GM19438 (cell line): ENCODE measurements around the gene FABP6.

Experiments used
- ATAC-seq: cut with Tn5 transposase; IDR thresholded peaks from one replicate; pipeline ENCODE4 v1.9.1; 2021; ENCODE audit warnings: low read depth; ENCODE audit not compliant: unreplicated experiment

Gene FABP6

DNA sequence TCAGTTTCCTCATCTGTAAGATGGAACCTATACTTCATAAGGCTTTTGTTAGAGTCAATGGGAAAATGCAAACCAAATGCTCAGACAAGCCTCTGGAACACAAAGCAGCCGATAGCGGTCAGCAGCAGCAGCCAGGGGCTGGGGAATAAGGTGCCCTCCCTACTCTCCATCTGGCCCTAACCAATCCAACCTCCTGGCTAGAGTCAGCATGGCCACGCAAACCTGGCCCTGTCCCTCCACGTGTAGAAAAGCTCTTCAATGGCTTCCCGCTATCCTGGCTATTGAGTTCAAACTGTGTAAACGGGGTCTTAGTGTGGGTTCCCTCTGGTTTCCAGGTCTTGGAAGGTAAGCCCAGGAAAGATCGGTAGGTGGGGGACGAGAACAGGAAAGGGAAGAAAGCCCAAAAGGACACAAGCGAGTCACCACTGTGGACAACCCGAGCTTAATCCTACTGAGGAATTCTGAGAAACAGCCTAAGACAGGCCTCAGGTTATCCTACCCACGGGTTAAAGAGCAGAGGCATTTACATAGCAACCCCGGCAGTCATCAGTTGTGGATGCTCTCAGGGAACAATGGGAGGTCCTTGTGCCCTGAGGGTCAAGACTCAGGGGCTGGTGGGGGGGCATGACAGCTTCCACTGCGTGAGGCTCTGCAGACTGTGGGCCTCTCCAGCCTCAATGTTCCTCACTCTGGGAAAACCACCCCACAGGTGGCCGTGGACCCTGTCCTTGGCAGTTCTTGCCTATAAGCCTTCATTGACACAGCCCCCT lies 30.9 kb downstream of the FABP6 start:
- ATAC-seq = no peak

DNA sequence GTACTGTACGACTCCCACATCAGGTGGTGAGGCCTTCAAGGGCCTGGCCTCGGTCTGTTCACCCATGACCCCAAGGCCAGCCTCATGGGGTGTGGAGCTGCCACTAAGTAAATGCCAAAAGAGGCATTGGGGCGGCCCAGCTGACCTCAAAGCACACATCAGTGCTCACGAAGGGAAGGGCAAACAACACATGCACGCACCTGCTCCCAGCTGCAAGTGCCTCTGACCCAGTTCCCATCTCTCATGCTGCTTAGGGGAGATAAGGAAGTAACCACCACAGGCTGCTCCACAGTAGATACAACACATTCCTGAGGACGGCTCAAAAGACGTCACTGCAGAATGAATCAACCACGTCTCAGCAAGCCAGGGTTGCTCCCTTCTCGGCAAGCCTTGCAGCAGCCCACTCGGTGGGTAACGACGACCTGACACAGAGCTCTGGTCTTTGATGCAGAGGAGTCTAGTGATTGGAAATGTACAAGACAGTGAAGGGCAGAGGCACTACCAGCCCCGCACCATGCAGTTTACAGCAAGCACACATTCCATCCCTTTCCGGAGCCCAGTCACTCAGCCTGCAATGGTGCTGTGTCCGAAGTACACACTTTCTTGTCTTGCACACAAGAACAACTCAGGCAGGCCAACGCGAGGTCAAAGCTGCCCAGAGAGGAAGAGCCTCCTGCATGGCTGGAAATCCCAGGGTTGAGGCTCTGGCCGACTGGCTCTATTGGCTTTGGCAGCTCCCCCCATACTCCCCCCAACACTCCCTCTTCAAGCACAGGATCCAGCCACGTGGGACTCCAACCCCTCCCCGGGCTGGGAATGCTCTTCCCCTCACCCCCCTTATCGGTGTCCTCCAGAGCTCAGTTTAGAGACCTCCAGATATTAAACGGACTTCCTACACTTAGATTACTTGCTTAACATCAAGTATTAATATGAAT lies 31.8 kb downstream of the FABP6 start:
- peak; percentile 72 for ATAC-seq

DNA sequence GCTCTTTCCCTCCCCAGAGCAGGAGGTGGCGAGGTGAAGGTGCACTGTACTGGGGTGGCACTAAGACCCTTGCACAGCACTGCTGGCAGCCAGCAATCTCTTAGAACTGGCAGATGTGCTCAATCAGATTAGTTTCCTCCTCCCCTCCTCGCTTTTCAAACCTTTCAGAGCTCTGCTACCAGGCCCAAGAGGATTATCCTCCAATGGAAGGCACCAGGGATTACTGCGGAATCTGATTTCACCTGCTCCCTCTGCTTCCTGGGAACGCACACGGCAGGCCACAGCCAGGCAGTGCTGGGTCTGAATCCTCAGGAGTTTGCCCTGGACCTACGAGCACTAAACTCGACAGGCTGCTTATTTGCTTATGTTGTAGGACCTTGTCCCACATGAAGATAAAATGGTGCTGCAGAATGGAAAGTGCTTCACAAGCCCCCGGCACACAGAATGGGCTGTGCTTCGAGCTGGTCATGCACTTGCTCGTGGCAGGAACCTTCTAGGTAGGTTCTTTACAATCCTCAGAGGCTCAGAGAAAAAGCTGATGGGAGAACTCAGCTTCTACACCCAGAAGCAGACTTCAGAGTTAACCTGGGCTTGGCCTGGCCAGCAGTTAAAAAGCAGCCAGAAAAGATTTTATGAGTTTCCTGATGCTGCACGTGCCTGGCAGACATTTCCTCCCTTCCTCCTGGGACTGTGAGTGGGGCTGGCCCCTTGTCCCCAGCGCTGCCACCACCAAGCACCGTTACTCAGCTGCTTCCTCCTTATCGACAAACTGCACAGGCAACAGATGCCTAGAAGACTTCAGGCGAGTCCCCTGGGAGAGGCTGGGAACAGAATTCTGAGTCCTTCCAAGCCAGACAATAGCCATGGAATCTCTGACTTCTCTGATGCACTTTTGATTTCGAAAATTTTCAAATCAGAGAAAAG lies 33.1 kb downstream of the FABP6 start:
- ATAC-seq = no peak

DNA sequence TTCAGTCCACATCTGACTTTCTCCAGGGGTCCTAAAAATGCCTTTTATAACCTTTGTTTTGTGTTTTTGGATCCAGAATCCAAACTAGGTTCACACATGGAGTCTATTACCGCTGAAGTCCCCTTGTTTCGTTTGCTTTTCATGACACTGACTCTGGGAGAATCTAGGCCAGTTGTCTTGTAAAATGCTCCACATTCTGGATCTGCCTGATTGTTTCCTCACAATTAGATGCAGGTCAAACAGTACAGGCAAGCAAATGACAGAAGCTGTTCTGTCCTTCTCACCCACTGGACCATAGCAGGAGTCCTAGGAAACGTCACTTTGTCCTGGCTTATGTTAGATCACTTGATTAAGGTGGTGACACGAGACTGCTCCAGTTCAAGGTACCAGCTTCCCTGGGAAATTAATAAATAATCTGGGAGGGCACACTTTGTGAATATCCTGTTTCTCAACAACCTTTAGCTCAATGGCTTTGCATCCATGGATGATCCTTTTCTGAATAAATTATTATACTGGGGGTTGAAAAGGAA lies 34.1 kb downstream of the FABP6 start:
- no peak for ATAC-seq

DNA sequence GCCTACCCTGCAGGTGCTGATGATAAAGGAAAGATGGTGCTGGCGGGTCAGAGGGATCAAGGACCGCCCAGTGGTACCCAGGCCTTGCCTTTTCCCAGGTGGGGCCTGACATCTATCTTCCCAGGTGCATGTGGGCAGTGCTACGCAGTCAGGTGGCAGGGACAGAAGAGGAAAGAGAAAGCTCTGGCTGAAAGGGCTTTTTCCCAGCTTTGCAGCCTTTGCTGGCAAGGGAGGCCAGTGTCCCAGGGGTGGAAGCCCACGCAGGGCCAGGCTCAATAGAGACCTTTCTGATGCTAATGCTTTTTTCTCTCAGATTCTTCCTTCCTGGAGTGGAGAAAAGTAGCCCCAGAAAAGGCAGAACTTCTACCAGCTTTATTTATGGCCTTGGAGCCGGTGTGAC lies 36.7 kb downstream of the FABP6 start:
- ATAC-seq = no peak

DNA sequence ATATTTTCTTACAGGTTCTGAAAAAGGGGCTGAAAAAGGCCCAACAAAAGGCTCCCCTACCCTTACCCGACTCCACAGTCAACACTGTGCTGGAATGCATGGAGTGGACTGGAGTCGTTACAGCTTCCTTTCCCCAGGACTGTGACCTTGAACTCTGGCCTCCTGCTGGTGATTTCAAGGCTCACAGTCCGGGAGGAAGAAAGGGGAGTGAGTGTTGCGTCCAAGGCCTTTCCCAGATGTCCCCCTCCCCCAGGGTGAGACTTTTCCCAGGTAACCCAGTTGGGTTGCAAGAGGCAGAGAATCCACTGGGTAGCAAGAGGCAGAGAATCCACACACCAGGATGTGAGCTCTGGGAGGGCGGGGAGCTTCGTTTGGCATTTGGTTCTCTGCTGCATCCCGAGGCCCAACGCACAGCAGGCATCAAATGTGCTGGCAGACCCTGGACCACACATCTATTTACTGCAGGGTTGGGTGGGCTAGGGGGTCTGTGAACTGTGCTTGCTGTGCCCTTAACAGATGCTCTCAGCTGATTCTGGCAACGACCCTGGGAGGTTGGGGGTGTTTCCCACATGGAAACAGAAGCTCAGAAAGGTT lies 37.5 kb downstream of the FABP6 start:
- ATAC-seq = no peak

DNA sequence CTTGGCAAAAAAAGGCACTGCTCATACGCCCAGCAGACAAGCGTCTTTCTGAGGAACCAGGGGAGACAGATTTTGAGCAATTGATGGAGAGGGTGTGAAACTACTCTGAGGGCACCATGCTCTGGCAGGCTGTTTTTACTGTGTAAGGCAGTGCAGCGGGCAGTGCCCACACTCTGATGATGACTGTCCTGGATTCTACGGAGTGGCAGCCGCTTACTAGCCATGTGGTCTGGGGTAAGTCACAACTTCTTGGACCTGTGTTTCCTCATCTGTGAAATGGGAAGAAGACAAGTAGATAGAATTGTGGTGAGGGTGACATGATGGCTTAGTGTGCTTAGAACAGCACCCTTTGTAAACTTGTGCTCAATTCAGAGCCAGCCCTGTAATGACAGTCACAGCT lies 38.8 kb downstream of the FABP6 start:
- ATAC-seq = no peak

DNA sequence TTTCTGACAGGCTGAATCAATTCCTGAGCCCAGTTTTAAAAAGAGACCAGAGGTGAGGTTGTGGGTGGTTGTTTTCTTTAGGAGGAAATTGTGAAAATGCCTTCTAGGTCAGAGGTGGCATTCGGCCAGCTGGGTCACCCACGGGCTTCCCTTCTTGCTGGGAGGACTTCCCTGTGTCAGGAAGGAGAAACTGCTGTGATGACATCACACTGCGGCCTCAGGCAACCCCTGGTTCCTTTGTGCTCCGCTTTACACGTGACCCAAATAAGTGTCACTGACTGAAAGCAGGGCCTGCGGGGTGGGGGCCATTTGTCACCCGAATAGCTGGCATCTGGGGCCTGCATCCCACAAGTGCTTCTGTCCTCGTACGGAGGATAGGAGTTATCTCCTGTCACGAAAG lies 39.7 kb downstream of the FABP6 start:
- ATAC-seq = no peak

DNA sequence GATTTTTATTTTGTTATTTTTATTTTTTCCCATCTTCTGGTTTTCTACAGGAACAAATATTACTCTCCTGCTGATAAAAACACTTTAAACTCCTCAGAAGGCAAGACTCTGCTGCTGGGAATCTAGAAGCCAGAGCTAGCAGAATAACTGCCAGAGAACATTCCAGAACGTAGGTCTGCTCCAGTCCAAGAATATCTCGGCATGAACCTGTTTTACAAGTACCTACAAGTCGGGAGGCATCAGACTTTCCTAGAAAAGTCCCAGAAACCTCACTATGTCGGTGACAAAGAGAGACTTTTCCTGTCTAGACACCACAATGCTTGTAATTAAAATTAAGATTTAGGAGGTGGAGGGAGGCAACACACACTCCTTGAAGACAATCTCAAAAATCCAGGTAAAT lies 41.4 kb downstream of the FABP6 start:
- ATAC-seq = no peak

DNA sequence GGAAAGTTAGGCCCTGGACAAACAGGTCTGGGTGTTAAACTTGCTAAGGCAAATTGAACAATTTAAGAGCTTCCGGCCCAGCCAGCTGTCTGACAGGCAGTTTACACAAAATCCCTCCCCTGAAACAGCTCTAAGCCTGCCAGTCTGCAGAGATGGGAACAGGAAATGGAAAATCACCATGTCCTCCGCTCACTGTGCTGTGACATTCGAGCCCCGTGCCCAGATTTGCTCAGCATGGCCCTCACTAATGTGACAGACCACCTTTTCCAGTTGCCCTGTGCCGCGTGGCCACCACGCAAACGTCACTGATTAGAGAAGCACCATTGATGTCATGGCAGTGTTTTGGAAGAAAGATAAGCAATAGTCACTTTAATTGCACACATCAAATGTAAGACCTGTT lies 42.1 kb downstream of the FABP6 start:
- peak; percentile 47 for ATAC-seq

DNA sequence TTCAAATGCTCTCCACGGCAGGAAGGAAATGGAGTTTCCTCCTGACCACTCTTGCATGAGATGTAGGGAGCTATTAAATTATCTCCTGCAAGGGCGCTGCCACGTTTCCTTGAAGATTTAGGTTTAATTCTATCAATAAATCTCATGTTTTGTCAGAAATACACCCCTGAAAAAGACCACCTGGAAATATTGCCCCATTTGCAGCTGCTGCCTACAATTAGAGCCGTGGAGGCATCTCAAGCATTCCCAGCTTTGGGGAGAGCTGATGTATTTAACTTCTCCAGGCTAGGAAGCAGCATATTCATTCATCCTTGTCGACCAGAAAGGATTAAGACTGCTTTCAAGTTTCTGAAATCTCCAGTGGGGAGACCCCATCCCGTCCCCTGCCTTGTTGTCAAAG lies 42.5 kb downstream of the FABP6 start:
- no peak for ATAC-seq

DNA sequence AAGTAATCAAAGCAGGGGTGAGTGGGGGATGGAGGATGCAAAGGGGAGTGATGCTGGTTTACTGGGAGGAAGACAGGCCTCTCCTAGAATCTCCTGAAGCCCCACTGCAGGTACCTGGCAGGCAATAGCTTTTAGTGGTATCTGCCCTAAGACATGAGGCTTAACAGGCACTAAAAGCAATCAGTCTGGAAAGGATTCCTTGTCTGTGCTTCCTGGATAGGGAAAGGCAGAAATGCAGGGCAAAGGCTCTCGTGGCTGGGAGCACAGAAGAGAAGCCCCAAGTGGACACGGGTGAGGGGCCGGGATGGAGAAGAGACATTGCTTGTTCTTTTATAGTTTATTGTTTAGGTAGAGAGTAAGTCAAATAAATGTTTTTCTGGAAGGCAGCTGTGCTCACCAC lies 43.0 kb downstream of the FABP6 start:
- ATAC-seq = no peak

DNA sequence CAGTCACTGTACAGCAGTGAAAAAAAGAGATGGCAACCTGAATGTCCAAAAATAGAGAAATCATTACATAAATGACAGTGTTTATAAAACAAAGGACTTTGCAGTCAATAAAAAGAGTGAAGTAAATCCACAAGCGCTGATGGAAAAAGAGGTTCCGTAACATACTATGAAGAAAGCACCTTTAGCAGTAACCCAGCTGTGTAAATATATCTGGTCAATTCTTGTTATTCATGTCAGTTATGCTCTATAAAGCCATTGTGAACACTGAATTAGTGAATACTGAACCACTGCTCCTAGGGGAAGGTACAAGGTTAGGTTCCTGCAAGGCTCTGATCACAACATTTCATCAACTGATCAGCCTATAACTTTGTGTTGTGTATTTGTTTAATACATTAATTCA lies 43.6 kb downstream of the FABP6 start:
- no peak for ATAC-seq

DNA sequence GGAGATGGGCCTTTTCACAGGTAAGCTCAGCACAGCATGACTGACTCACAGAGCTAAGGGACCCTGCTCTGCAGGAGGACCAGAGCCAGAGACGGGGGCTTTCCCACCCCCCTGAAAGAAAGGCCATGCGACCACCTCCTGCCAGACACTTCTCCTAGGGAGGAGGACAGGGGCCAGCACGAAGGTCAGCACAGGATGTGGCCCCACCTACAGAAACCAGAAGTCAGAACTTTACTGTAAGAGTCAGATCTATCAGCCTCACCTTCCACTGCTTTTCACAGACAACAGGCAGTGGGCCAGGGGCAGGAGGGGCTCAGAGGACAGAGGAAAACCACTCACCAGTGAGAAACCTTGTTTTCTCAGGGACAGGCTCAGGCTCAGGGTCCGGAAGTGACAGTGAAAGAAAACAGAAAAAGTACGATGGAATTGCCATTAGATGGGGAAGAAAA lies 45.2 kb downstream of the FABP6 start:
- ATAC-seq = no peak

DNA sequence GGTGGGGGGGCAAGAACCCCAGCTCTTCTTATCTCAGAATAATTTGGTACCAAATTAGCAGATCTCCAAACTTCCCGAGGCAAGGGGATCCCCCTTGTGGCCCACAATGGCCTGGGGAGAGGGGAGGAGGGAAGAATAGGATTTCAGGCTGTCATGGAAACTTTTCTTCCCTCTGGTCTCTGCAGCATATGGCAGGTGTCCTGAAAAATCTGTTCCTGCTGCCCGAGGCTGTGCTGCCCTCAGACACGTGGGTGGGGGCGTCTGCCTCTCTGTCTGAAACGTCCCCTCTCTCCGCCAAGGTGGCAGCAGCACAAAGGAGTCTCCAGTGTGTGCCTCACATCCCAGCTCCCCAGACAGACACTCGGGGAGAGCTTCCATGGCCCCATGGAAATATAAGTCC lies 49.0 kb downstream of the FABP6 start:
- no peak for ATAC-seq

DNA sequence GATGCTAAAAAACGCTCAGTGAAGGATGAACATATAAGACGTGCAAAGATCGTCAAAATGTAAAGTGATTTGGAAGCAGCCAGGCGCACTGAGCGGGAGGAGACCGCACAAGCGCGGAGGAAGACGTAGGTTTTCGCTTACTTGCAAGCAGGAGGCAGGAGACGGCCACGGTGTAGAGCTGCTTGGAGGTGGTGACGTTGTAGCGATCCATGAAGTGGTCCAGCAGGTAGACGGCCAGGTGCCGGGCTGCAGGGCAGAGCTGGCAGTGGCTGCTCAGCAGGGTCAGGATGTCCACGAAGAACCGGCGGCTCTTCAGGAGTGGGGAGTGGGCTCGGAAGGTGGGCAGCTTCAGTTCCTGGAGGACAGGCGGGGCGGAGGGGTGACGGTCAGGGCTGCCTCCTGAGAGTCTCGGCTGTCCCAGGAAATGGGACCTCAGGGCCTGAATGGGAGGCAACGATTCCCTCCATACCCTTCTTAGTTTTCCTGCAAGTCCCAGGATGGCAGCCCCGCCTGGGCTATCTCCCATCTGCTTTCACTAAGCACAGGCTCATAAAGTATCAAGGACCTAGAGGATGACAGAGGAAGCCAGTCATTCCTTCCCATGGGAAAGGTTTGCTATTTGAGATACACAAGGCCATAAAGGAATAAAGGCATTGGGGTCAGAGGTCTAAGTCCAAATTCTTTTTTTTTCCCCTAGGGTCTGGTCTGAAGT lies 51.2 kb downstream of the FABP6 start:
- no peak for ATAC-seq

DNA sequence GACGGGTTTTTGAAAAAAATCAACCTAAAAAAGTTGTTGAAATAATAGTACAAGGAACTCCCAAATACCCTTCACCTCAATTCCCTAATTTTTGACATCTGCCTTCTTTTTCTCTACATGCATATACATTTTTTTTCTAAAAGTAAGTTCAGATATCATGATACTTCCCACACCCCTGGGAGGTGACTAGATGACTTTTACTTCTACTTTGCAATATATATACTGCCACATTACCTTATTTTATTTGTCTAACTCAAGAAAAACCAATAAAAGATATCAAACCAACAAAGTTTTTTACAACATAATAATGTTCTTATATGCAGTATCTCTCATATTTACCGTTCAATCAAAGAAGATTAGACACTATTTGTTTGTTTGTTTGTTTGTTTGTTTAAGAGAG lies 52.0 kb downstream of the FABP6 start:
- no peak for ATAC-seq

DNA sequence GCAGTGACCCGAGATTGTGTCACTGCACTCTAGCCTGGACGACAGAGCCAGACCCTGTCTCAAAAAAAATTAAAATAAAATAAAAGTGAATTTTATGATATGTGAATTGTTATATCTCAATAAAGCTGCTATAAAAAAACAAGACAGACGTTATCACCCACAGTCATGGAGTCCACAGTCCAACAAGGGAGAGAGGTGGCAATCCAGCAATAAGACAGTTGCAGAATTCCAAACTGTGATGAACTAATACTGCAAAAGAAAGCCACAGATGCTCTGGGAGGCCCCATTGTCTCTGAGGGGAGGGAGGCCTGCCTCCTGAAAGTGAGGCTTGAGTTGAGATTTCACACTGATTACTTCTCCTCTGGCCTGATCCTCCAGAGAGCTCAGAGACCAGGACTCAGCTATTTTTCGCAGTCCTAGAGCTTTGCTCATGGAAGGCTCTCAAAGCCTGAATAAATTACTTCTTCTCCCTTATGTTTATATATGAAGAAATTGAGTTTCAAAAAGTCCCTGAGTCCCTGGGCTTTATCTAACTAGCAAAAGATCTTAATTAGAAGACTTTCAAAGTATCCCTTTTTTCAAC lies 55.1 kb downstream of the FABP6 start:
- ATAC-seq = no peak

DNA sequence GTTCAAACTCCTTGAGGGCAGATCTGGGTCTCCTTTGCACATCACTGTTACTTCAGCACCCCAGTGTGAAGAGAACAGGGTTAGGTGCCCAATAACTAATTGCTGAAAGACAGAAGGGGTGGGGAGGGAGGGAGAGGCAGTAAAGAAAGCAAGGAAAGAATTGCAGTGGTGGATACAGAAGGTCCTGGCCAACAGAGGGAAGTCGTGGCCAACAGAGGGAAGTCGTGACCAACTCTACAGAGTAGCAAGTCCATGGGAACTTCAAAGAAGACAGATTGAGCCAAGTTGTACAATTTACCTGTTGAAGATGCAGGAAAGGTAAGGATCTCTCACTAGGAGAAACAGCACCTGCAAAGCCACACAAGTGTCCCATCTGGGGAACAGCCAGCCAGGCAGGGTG lies 56.0 kb downstream of the FABP6 start:
- ATAC-seq = no peak
